Measurements from ENCODE around the gene FOXD1.
"Not testable (repeated sequence)": the region's sequence is repeated elsewhere in the genome, so short reads cannot be mapped to it uniquely, and the experiment has no call there.

DNA sequence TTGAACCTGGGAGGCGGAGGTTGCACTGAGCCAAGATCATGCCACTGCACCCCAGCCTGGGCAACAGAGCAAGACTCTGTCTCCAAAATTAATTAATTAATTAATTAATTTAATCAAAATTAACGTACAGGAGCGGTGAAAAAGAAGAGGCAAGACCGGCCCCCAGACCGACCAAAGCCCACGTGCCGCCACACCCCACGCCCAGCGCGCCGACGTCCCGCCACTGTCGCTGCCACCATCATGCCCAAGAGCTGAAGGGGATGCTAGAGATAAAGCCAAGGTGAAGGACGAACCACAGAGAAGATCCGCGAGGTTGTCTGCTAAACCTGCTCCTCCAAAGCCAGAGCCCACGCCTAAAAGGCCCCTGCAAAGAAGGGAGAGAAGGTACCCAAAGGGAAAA is 38.6 kb downstream of the FOXD1 start:
- TF ChIP-seq, protein P1, sequence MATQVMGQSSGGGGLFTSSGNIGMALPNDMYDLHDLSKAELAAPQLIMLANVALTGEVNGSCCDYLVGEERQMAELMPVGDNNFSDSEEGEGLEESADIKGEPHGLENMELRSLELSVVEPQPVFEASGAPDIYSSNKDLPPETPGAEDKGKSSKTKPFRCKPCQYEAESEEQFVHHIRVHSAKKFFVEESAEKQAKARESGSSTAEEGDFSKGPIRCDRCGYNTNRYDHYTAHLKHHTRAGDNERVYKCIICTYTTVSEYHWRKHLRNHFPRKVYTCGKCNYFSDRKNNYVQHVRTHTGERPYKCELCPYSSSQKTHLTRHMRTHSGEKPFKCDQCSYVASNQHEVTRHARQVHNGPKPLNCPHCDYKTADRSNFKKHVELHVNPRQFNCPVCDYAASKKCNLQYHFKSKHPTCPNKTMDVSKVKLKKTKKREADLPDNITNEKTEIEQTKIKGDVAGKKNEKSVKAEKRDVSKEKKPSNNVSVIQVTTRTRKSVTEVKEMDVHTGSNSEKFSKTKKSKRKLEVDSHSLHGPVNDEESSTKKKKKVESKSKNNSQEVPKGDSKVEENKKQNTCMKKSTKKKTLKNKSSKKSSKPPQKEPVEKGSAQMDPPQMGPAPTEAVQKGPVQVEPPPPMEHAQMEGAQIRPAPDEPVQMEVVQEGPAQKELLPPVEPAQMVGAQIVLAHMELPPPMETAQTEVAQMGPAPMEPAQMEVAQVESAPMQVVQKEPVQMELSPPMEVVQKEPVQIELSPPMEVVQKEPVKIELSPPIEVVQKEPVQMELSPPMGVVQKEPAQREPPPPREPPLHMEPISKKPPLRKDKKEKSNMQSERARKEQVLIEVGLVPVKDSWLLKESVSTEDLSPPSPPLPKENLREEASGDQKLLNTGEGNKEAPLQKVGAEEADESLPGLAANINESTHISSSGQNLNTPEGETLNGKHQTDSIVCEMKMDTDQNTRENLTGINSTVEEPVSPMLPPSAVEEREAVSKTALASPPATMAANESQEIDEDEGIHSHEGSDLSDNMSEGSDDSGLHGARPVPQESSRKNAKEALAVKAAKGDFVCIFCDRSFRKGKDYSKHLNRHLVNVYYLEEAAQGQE (IDR thresholded peaks at IDR 0.05), result not testable (repeated sequence)
- TF ChIP-seq POLR2A (IDR thresholded peaks at IDR 0.05; ENCODE audit: low read length); CHD2 (IDR thresholded peaks at IDR 0.05; ENCODE audit: low read length, partially characterized antibody); CTCF (IDR thresholded peaks at IDR 0.05); EHMT2 (IDR thresholded peaks at IDR 0.05; ENCODE audit: low read depth); POLR2AphosphoS2 (conservative IDR thresholded peaks at IDR 0.05; ENCODE audit: low read length); HEYL (CRISPR knock-in tag; IDR thresholded peaks at IDR 0.05); EP300 (IDR thresholded peaks at IDR 0.05); RFX5 (IDR thresholded peaks at IDR 0.05); TP53 (CRISPR knock-in tag; IDR thresholded peaks at IDR 0.05); HOXB5 (CRISPR knock-in tag; IDR thresholded peaks at IDR 0.05): not testable (repeated sequence)
- TF ChIP-seq, protein P2, sequence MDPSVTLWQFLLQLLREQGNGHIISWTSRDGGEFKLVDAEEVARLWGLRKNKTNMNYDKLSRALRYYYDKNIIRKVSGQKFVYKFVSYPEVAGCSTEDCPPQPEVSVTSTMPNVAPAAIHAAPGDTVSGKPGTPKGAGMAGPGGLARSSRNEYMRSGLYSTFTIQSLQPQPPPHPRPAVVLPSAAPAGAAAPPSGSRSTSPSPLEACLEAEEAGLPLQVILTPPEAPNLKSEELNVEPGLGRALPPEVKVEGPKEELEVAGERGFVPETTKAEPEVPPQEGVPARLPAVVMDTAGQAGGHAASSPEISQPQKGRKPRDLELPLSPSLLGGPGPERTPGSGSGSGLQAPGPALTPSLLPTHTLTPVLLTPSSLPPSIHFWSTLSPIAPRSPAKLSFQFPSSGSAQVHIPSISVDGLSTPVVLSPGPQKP (IDR thresholded peaks at IDR 0.05; ENCODE audit: low read depth, low read length), result not testable (repeated sequence)
